ENCODE measurements around the gene INPP4B. TPM values are rescaled to one million over a fixed set of nuclear protein-coding genes. Genes with fewer than 3 reads are reported as not detected.
"Not testable (repeated sequence)": the region's sequence is repeated elsewhere in the genome, so short reads cannot be mapped to it uniquely, and the experiment has no call there.

INPP4B gene
- total and polyA plus RNA-seq, 2 experiments from 2014 or later: 20.3 to 27.5 TPM

GRCh38 chr4:142815834-142816233 lies 30.3 kb downstream of the INPP4B start:
- H3F3A ChIP-seq (ENCODE audit: insufficient read depth): peaks cover 35% of the 10 kb centered on the region
- H3K27ac ChIP-seq: peak overlapping the region; percentile 86
- in situ Hi-C loops (cut with MboI): no loop called here
- H4K20me1 ChIP-seq (ENCODE audit: insufficient read depth): no peaks in the 10 kb centered on the region
- peak overlapping the region; percentile 6; the same call in 1 of the 2 replicates for H3K4me3 ChIP-seq
- 2 to 5% methylated on average over 1 of the region's 1 CpG for WGBS, 2 experiments (ENCODE audit: low coverage in 1 of 2, low lambda C conversion rate in 2 of 2, missing lambda C conversion rate in 2 of 2)
- H3K4me1 ChIP-seq (ENCODE audit: insufficient read depth): peaks cover 46% of the 10 kb centered on the region
- peaks cover 11% of the 10 kb centered on the region; the same call in 1 of the 2 replicates for H3K79me2 ChIP-seq (ENCODE audit: insufficient read depth)
- H3K4me2 ChIP-seq (ENCODE audit: unreplicated experiment): peak overlapping the region; percentile 91
- H3K9me3 ChIP-seq (ENCODE audit: low read depth): no peaks in the 10 kb centered on the region
- no peaks in the 10 kb centered on the region for H3K27me3 ChIP-seq (replicated peaks; ENCODE audit: insufficient read depth)
- TF ChIP-seq EZH2 (IDR thresholded peaks at IDR 0.05; ENCODE audit: insufficient read depth, poor library complexity, severe bottlenecking) (no peak), EZH2phosphoT487 (IDR thresholded peaks at IDR 0.05; ENCODE audit: insufficient read depth, low read depth) (no peak)
- no peaks in the 10 kb centered on the region for H3K9me2 ChIP-seq (ENCODE audit: insufficient read depth)
- H2AFZ ChIP-seq: peak overlapping the region; percentile 2; the same call in 1 of the 2 replicates
- peak overlapping the region; percentile 73 for H3K9ac ChIP-seq
- H3K36me3 ChIP-seq (ENCODE audit: low read depth): no peaks in the 10 kb centered on the region
- peak; percentile 91 for DNase-seq

DNA sequence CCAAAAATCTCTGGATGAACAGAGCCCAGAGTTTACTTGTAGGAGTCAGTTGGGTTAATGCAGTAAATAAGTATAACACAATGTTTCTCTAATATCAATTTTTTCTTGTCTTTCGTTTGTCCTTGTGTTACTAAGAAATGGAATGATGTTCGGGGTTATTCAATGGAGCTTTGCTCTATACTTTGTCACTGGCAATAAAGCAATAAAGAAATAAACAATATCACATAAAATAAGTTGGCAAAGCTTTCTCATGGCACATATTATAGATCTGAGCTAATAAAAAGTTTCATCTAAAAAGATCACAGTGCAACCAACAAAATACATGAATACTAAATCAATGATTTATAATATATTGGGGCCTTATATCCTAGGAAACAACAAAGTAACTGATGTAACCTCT lies 32.7 kb downstream of the INPP4B start:
- H3K4me3 ChIP-seq: no peak overlapping the region
- peaks cover 37% of the 10 kb centered on the region for H3K4me1 ChIP-seq (ENCODE audit: insufficient read depth)
- no peak overlapping the region for H3K9ac ChIP-seq
- H3K27me3 ChIP-seq (replicated peaks; ENCODE audit: insufficient read depth): no peaks in the 10 kb centered on the region
- H3F3A ChIP-seq (ENCODE audit: insufficient read depth): peaks cover 22% of the 10 kb centered on the region; the same call in 1 of the 2 replicates
- no peak overlapping the region for H3K27ac ChIP-seq
- H2AFZ ChIP-seq: no peak overlapping the region
- TF ChIP-seq EZH2 (IDR thresholded peaks at IDR 0.05; ENCODE audit: insufficient read depth, poor library complexity, severe bottlenecking): no peak
- no peak for TF ChIP-seq EZH2phosphoT487 (IDR thresholded peaks at IDR 0.05; ENCODE audit: insufficient read depth, low read depth)
- H3K36me3 ChIP-seq (ENCODE audit: low read depth): no peaks in the 10 kb centered on the region
- no peak overlapping the region for H3K4me2 ChIP-seq (ENCODE audit: unreplicated experiment)
- H3K9me2 ChIP-seq (ENCODE audit: insufficient read depth): no peaks in the 10 kb centered on the region
- peaks cover 12% of the 10 kb centered on the region; the same call in 1 of the 2 replicates for H3K79me2 ChIP-seq (ENCODE audit: insufficient read depth)
- H3K9me3 ChIP-seq (ENCODE audit: low read depth): no peaks in the 10 kb centered on the region
- no peak for DNase-seq
- H4K20me1 ChIP-seq (ENCODE audit: insufficient read depth): no peaks in the 10 kb centered on the region
- in situ Hi-C loops (cut with MboI): no loop called here
- 90 to 93% methylated on average over 2 of the region's 2 CpGs for WGBS, 2 experiments (ENCODE audit: low coverage in 1 of 2, low lambda C conversion rate in 2 of 2, missing lambda C conversion rate in 2 of 2)

DNA sequence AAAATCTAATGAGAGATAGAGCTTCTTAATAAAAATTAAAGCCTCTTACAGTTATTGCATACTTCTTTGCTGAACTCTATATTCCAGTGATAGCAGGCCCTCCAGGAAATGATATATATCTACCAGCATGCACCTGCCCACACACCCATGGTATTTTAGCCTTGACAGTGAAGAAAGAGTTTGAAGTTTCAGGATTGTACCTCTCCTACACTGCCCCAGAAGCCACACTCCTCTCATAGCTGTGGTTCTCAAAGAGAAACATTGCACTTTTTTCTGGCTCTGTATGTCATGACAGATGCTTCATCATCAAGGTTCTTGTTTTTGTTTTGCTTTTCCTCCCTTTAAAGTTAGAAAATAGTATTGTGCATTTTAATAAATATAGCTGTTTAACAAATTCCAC lies 34.0 kb downstream of the INPP4B start:
- no peak overlapping the region for H2AFZ ChIP-seq
- H3K4me1 ChIP-seq (ENCODE audit: insufficient read depth): peaks cover 27% of the 10 kb centered on the region
- no peaks in the 10 kb centered on the region for H3K27me3 ChIP-seq (replicated peaks; ENCODE audit: insufficient read depth)
- in situ Hi-C loops (cut with MboI): no loop called here
- DNase-seq: peak; percentile 36
- H3K36me3 ChIP-seq (ENCODE audit: low read depth): no peaks in the 10 kb centered on the region
- H3K9me3 ChIP-seq (ENCODE audit: low read depth): no peaks in the 10 kb centered on the region
- no peaks in the 10 kb centered on the region for H4K20me1 ChIP-seq (ENCODE audit: insufficient read depth)
- peaks cover 12% of the 10 kb centered on the region; the same call in 1 of the 2 replicates for H3K79me2 ChIP-seq (ENCODE audit: insufficient read depth)
- no peak overlapping the region for H3K4me2 ChIP-seq (ENCODE audit: unreplicated experiment)
- peaks cover 11% of the 10 kb centered on the region; the same call in 1 of the 2 replicates for H3F3A ChIP-seq (ENCODE audit: insufficient read depth)
- no peaks in the 10 kb centered on the region for H3K9me2 ChIP-seq (ENCODE audit: insufficient read depth)
- H3K27ac ChIP-seq: no peak overlapping the region
- H3K4me3 ChIP-seq: no peak overlapping the region
- H3K9ac ChIP-seq: no peak overlapping the region
- TF ChIP-seq EZH2phosphoT487 (IDR thresholded peaks at IDR 0.05; ENCODE audit: insufficient read depth, low read depth) (no peak), EZH2 (IDR thresholded peaks at IDR 0.05; ENCODE audit: insufficient read depth, poor library complexity, severe bottlenecking) (no peak)

DNA sequence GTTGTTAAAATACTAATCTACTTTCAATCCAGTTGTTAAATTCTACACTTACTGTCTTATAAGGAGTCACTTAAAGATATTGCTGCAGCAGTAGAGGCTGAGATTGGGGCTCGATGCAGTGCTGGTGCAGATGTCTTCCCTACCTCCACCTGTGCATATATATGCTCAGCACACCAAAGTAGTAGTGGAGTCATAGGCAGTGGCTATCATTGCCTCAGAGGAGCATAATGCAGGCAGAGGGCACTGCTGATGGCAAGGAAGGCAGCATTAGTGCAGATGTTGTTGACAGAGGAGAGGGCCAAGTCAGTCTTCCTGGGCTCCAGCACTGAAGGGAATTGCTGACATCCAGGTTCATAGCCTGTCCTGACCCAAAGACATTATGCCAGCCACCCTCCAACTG lies 35.1 kb downstream of the INPP4B start:
- H3K27me3 ChIP-seq (replicated peaks; ENCODE audit: insufficient read depth): no peaks in the 10 kb centered on the region
- DNase-seq: no peak
- in situ Hi-C loops (cut with MboI): no loop called here
- H3K4me1 ChIP-seq (ENCODE audit: insufficient read depth): peaks cover 16% of the 10 kb centered on the region
- peaks cover 12% of the 10 kb centered on the region; the same call in 1 of the 2 replicates for H3K79me2 ChIP-seq (ENCODE audit: insufficient read depth)
- 100% methylated on average over 1 of the region's 1 CpG for WGBS, 2 experiments (ENCODE audit: low coverage in 1 of 2, low lambda C conversion rate in 2 of 2, missing lambda C conversion rate in 2 of 2)
- H3K9me3 ChIP-seq (ENCODE audit: low read depth): no peaks in the 10 kb centered on the region
- no peak overlapping the region for H2AFZ ChIP-seq
- H3K9ac ChIP-seq: no peak overlapping the region
- no peaks in the 10 kb centered on the region for H4K20me1 ChIP-seq (ENCODE audit: insufficient read depth)
- no peaks in the 10 kb centered on the region for H3K36me3 ChIP-seq (ENCODE audit: low read depth)
- TF ChIP-seq EZH2phosphoT487 (IDR thresholded peaks at IDR 0.05; ENCODE audit: insufficient read depth, low read depth): no peak
- TF ChIP-seq EZH2 (IDR thresholded peaks at IDR 0.05; ENCODE audit: insufficient read depth, poor library complexity, severe bottlenecking): no peak
- no peak overlapping the region for H3K4me3 ChIP-seq
- no peaks in the 10 kb centered on the region for H3K9me2 ChIP-seq (ENCODE audit: insufficient read depth)
- peaks cover under 1% of the 10 kb centered on the region; the same call in 1 of the 2 replicates for H3F3A ChIP-seq (ENCODE audit: insufficient read depth)
- no peak overlapping the region for H3K27ac ChIP-seq
- no peak overlapping the region for H3K4me2 ChIP-seq (ENCODE audit: unreplicated experiment)

GRCh38 chr4:142809559-142809958 lies 36.5 kb downstream of the INPP4B start:
- peak; percentile 13 for DNase-seq
- H3K4me2 ChIP-seq (ENCODE audit: unreplicated experiment): no peak overlapping the region
- TF ChIP-seq EZH2 (IDR thresholded peaks at IDR 0.05; ENCODE audit: insufficient read depth, poor library complexity, severe bottlenecking) (no peak), EZH2phosphoT487 (IDR thresholded peaks at IDR 0.05; ENCODE audit: insufficient read depth, low read depth) (no peak)
- no peaks in the 10 kb centered on the region for H4K20me1 ChIP-seq (ENCODE audit: insufficient read depth)
- no peaks in the 10 kb centered on the region for H3K36me3 ChIP-seq (ENCODE audit: low read depth)
- WGBS, 2 experiments (ENCODE audit: low coverage in 1 of 2, low lambda C conversion rate in 2 of 2, missing lambda C conversion rate in 2 of 2): 70 to 75% methylated on average over 2 of the region's 2 CpGs
- no peak overlapping the region for H3K27ac ChIP-seq
- peaks cover 11% of the 10 kb centered on the region; the same call in 1 of the 2 replicates for H3K79me2 ChIP-seq (ENCODE audit: insufficient read depth)
- no peaks in the 10 kb centered on the region for H3K27me3 ChIP-seq (replicated peaks; ENCODE audit: insufficient read depth)
- H3F3A ChIP-seq (ENCODE audit: insufficient read depth): no peaks in the 10 kb centered on the region
- H3K4me1 ChIP-seq (ENCODE audit: insufficient read depth): peaks cover 5% of the 10 kb centered on the region; the same call in 1 of the 2 replicates
- H3K9me2 ChIP-seq (ENCODE audit: insufficient read depth): no peaks in the 10 kb centered on the region
- H3K9me3 ChIP-seq (ENCODE audit: low read depth): no peaks in the 10 kb centered on the region
- H2AFZ ChIP-seq: no peak overlapping the region
- in situ Hi-C loops (cut with MboI): no loop called here
- H3K4me3 ChIP-seq: no peak overlapping the region
- H3K9ac ChIP-seq: no peak overlapping the region

GRCh38 chr4:142803879-142804278 lies 42.2 kb downstream of the INPP4B start:
- WGBS, 2 experiments (ENCODE audit: low coverage in 1 of 2, low lambda C conversion rate in 2 of 2, missing lambda C conversion rate in 2 of 2): 97% methylated on average over 5 of the region's 5 CpGs
- H3F3A ChIP-seq (ENCODE audit: insufficient read depth); H3K4me3 ChIP-seq; H3K9me2 ChIP-seq (ENCODE audit: insufficient read depth); H3K4me2 ChIP-seq (ENCODE audit: unreplicated experiment); in situ Hi-C loops (cut with MboI); H3K36me3 ChIP-seq (ENCODE audit: low read depth); DNase-seq; H3K9ac ChIP-seq; H3K79me2 ChIP-seq (ENCODE audit: insufficient read depth); H3K27ac ChIP-seq; H3K4me1 ChIP-seq (ENCODE audit: insufficient read depth); H3K27me3 ChIP-seq (replicated peaks; ENCODE audit: insufficient read depth); H2AFZ ChIP-seq; H4K20me1 ChIP-seq (ENCODE audit: insufficient read depth); H3K9me3 ChIP-seq (ENCODE audit: low read depth): not testable (repeated sequence)

All from GM23248 (cell line).